Endothelial cell of umbilical vein (primary cell): ENCODE data around the gene MALAT1. TPM values are rescaled to one million over a fixed set of nuclear protein-coding genes. Genes with fewer than 3 reads are reported as not detected.

ENCODE experiments used
- BruUV-seq: library from RNA; stranded (reverse); fragments of 400-500 nt; replicated peaks from 2 replicates; lab custom pipeline; 2021; lab: Mats Ljungman, UMichigan
- CTCF ChIA-PET: fragments of 300-600, 350-600 bp; sonication (Branson Sonifier 250); formaldehyde crosslinking; loops from one replicate; lab custom pipeline; 2021; ENCODE audit warnings: antibody characterized with exemption, inconsistent platforms; lab: Charles Lee
- POLR2A ChIA-PET: fragments of 300-600, 350-600 bp; sonication (Branson Sonifier 250); formaldehyde crosslinking; loops from one replicate; lab custom pipeline; 2021; ENCODE audit warnings: antibody characterized with exemption, inconsistent platforms; lab: Charles Lee
- DNase-seq: peaks from one replicate; pipeline ENCODE4 v3.0.0-alpha.2; 2011; ENCODE audit warnings: low read depth, low spot score
- FAIRE-seq: peaks from 2 replicates; lab custom pipeline; 2011; peaks lifted over from hg19 to GRCh38; lab: Jason Lieb, UNC
- H2AFZ ChIP-seq: 2 replicates; pipeline ENCODE4 v1.6.0; 2012; ENCODE audit warnings: low read depth, low read length, control low read depth, inconsistent platforms
- H3K27ac ChIP-seq: 2 replicates; pipeline ENCODE4 v1.5.1; 2011; ENCODE audit warnings: low read depth, mild to moderate bottlenecking, control low read depth, low read length, moderate library complexity; ENCODE audit not compliant: insufficient read depth
- H3K27me3 ChIP-seq, 2 experiments: 2 replicates each; pipeline versions ENCODE4 v1.6.0 to v1.6.1; 2011; ENCODE audit warnings: low read length in 2 of 2, mixed read lengths in 1 of 2; ENCODE audit not compliant: control insufficient read depth in 2 of 2, insufficient read depth in 2 of 2
- H3K36me3 ChIP-seq, 2 experiments: 2 replicates in 1 of 2; 3 replicates in 1 of 2; pipeline ENCODE4 v1.5.1; 2011; ENCODE audit warnings: low read length in 2 of 2, mild to moderate bottlenecking in 1 of 2, moderate library complexity in 1 of 2; ENCODE audit not compliant: control insufficient read depth in 2 of 2, insufficient read depth in 2 of 2; ENCODE audit errors: extremely low read depth in 1 of 2
- H3K4me1 ChIP-seq: 3 replicates; pipeline ENCODE4 v1.5.1; 2011; ENCODE audit warnings: mild to moderate bottlenecking, low read length; ENCODE audit not compliant: control insufficient read depth, insufficient read depth; ENCODE audit errors: extremely low read depth
- H3K4me2 ChIP-seq: 2 replicates; pipeline ENCODE4 v1.6.1; 2011; ENCODE audit warnings: low read length, control low read depth, mixed read lengths; ENCODE audit not compliant: insufficient read depth
- H3K4me3 ChIP-seq, 3 experiments: fragments of 200-600 bp in 1 of 3; sonication (generic), shearing (Covaris generic) in 1 of 3; replicated peaks in 1 of 3; 2 replicates each; pipeline ENCODE4 v1.5.1; 2011 to 2016; ENCODE audit warnings: control low read depth in 3 of 3, low read length in 3 of 3, mild to moderate bottlenecking in 2 of 3, inconsistent platforms in 1 of 3, low read depth in 1 of 3, moderate library complexity in 1 of 3; ENCODE audit not compliant: insufficient read depth in 1 of 3
- H3K79me2 ChIP-seq: 2 replicates; pipeline ENCODE4 v1.6.0; 2012; ENCODE audit warnings: low read length, inconsistent platforms; ENCODE audit not compliant: control insufficient read depth, insufficient read depth
- H3K9ac ChIP-seq: replicated peaks from 2 replicates; pipeline ENCODE3; 2011; ENCODE audit warnings: low read length, control low read depth; ENCODE audit not compliant: insufficient read depth; ENCODE audit errors: extremely low read depth
- H3K9me1 ChIP-seq: replicated peaks from 3 replicates; pipeline ENCODE4 v1.6.0; 2011; ENCODE audit warnings: mild to moderate bottlenecking, low read length; ENCODE audit not compliant: control insufficient read depth, insufficient read depth; ENCODE audit errors: extremely low read depth
- H3K9me3 ChIP-seq: replicated peaks from 2 replicates; pipeline ENCODE4 v1.5.1; 2012; ENCODE audit warnings: low read length, inconsistent platforms; ENCODE audit not compliant: control insufficient read depth, insufficient read depth
- H4K20me1 ChIP-seq: replicated peaks from 2 replicates; pipeline ENCODE3; 2011; ENCODE audit warnings: mild to moderate bottlenecking, low read length; ENCODE audit not compliant: control insufficient read depth, insufficient read depth; ENCODE audit errors: extremely low read depth
- CTCF ChIP-seq, 2 donors: IDR thresholded peaks; 1 replicate in 1 of 2; 2 replicates in 1 of 2; pipeline ENCODE4 v1.5.1; 2011; ENCODE audit warnings: low read length in 2 of 2, mild to moderate bottlenecking in 2 of 2, moderate library complexity in 2 of 2, control low read depth in 1 of 2, inconsistent platforms in 1 of 2, low read depth in 1 of 2; ENCODE audit not compliant: insufficient read depth in 1 of 2; ENCODE audit errors: extremely low read depth in 1 of 2
- EZH2 ChIP-seq: IDR thresholded peaks from 2 replicates; pipeline ENCODE4 v1.6.1; 2012; ENCODE audit warnings: borderline replicate concordance, low read depth, mild to moderate bottlenecking, moderate library complexity, low read length, inconsistent platforms; ENCODE audit not compliant: severe bottlenecking
- FOS ChIP-seq: IDR thresholded peaks from 2 replicates; pipeline ENCODE4 v1.6.1; 2011; ENCODE audit warnings: mild to moderate bottlenecking, low read length, moderate library complexity, borderline replicate concordance; ENCODE audit not compliant: insufficient read depth
- GATA2 ChIP-seq: IDR thresholded peaks from 2 replicates; pipeline ENCODE4 v1.7.0; 2011; ENCODE audit warnings: low read depth, mild to moderate bottlenecking, moderate library complexity, mixed read lengths, low read length; ENCODE audit not compliant: insufficient read length, insufficient read depth
- JUN ChIP-seq: IDR thresholded peaks from 2 replicates; pipeline ENCODE4 v1.6.1; 2011; ENCODE audit warnings: borderline replicate concordance, low read depth; ENCODE audit not compliant: insufficient read length, insufficient read depth
- MAX ChIP-seq: IDR thresholded peaks from 2 replicates; pipeline ENCODE4 v1.6.1; 2011; ENCODE audit not compliant: insufficient read depth, insufficient read length
- MYC ChIP-seq: IDR thresholded peaks from one replicate; pipeline ENCODE4 v1.6.1; 2011; ENCODE audit warnings: mild to moderate bottlenecking, low read depth, low read length
- POLR2A ChIP-seq: IDR thresholded peaks from 2 replicates; pipeline ENCODE4 v1.6.1; 2012; ENCODE audit warnings: low read depth, mild to moderate bottlenecking, control low read depth, low read length
- POLR2AphosphoS5 ChIP-seq: IDR thresholded peaks from 2 replicates; pipeline ENCODE4 v1.6.1; 2012; ENCODE audit warnings: low read depth, mild to moderate bottlenecking, control low read depth, low read length, moderate library complexity; ENCODE audit not compliant: insufficient read depth
- dilution Hi-C: fragments of 300-500 bp; cut with MboI; formaldehyde crosslinking; loops from one replicate; pipeline ENCODE4 v1.15.0; 2019; ENCODE audit warnings: low sequenced_read_pairs; ENCODE audit not compliant: extremely low pct_ligation_motif_present
- intact Hi-C: fragments of 100-400 bp; cut with micrococcal nuclease; formaldehyde crosslinking; loops from one replicate; pipeline ENCODE4 v1.10.0; 2022
- polyA plus RNA-seq, 4 experiments: library from polyadenylated mRNA; depleted of rRNA in 3 of 4; stranded (reverse) in 3 of 4; unstranded in 1 of 4; fragments of >200 nt; gene quantifications; 2 replicates each; pipeline versions ENCODE4 v1.2.1 to v1.2.3, GENCODE V29; 2011 to 2012; ENCODE audit warnings: missing spikeins in 1 of 4
- total RNA-seq: library from RNA; stranded (reverse); gene quantifications from 2 replicates; pipeline ENCODE4 v1.2.3, GENCODE V29; 2021

Gene MALAT1
- total and polyA plus RNA-seq, 2 donors (not counting 3 experiments of a cell fraction or from before 2014, with no cell fraction given), result 491 to 7,529 TPM

GRCh38 chr11:65538232-65538914 lies 39.5 kb downstream of the MALAT1 start:
- Histone ChIP-seq H2AFZ (no peak overlapping the region), H3K9me3 (no peaks in the 10 kb centered on the region), H3K9ac (no peak overlapping the region), H3K79me2 (no peaks in the 10 kb centered on the region), H4K20me1 (no peaks in the 10 kb centered on the region), H3K27me3 (no peaks in the 10 kb centered on the region), H3K9me1 (no peaks in the 10 kb centered on the region), H3K4me3 (no peak overlapping the region), H3K4me2 (no peak overlapping the region), H3K36me3 (peaks cover 3 to 29% of the 10 kb centered on the region in 2 experiments), H3K27ac (no peak overlapping the region), H3K4me1 (peaks cover 6% of the 10 kb centered on the region)
- POLR2A ChIA-PET, result interaction anchor here (0.6 to 1.1 kb wide), 2 partner anchors 50 to 155 kb away, joined by 3 to 4 read pairs; no protein-coding TSS in a partner anchor
- FAIRE-seq, result no peak
- intact Hi-C loops, result no loop called here
- TSS peak; percentile 66 for BruUV-seq
- TF ChIP-seq MAX (no peak), MYC (no peak), FOS (no peak), POLR2A (no peak), GATA2 (no peak), POLR2AphosphoS5 (no peak), CTCF (IDR thresholded peaks at IDR 0.05; ENCODE audit: extremely low read depth in 1 of 2, insufficient read depth in 1 of 2, low read depth in 1 of 2, low read length in 2 of 2) (no peak), EZH2 (no peak), JUN (no peak)
- dilution Hi-C loops, result no loop called here
- CTCF ChIA-PET, result interaction anchor here (1.0 to 6.1 kb wide), 4 partner anchors 22 to 52 kb away, joined by 5 to 206 read pairs (median 30); partner anchors contain the start of genes FAM89B, KCNK7 and ZNRD2
- no peak for DNase-seq
